Measurements from ENCODE around the gene NT5C2.

- TF ChIP-seq, protein P1, sequence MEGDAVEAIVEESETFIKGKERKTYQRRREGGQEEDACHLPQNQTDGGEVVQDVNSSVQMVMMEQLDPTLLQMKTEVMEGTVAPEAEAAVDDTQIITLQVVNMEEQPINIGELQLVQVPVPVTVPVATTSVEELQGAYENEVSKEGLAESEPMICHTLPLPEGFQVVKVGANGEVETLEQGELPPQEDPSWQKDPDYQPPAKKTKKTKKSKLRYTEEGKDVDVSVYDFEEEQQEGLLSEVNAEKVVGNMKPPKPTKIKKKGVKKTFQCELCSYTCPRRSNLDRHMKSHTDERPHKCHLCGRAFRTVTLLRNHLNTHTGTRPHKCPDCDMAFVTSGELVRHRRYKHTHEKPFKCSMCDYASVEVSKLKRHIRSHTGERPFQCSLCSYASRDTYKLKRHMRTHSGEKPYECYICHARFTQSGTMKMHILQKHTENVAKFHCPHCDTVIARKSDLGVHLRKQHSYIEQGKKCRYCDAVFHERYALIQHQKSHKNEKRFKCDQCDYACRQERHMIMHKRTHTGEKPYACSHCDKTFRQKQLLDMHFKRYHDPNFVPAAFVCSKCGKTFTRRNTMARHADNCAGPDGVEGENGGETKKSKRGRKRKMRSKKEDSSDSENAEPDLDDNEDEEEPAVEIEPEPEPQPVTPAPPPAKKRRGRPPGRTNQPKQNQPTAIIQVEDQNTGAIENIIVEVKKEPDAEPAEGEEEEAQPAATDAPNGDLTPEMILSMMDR (IDR thresholded peaks at IDR 0.05), result no peak
- no peak for TF ChIP-seq EZH2 (IDR thresholded peaks at IDR 0.05; ENCODE audit: borderline replicate concordance, insufficient read depth, low read depth, low read length, poor library complexity, severe bottlenecking)
Measured at GRCh38 chr10:103188853-103189252, 4.2 kb downstream of the NT5C2 start.

Measured in B cell (primary cell).